GM18870 (cell line): Measurements from ENCODE around the gene DHX16.

Source experiments
- ATAC-seq: cut with Tn5 transposase; IDR thresholded peaks from one replicate; pipeline ENCODE4 v1.9.1; 2021; ENCODE audit warnings: moderate library complexity; ENCODE audit not compliant: unreplicated experiment

DHX16 gene

DNA sequence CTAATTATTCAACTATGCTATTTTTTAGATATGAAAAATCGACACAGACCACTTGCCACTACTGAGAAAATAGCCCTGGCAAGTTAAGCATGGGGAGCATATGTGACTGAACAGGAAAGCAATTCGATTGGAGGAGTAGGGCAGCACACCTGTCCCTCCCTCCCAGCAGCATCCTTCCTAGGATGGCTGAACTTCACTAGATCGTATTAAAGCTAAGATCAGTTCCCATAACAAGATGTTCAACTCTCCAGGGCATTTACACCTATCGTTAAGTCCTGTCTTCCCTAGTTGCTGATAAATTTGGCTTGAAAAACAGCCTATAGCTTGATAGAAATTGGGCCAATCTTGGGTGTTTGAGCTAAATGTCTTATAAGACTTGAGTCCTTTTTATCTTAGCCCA is 62.7 kb downstream of the DHX16 start:
- no peak for ATAC-seq

GRCh38 chr6:30603961-30604360 is 68.8 kb downstream of the DHX16 start:
- ATAC-seq = no peak
